ENCODE results near the gene WNT4.

- TF ChIP-seq POLR2AphosphoS5 (IDR thresholded peaks at IDR 0.05) = no peak
- TF ChIP-seq CTCF (IDR thresholded peaks at IDR 0.05) = no peak
- no peak for TF ChIP-seq EP300 (IDR thresholded peaks at IDR 0.05)
- no peak for TF ChIP-seq POLR2A (IDR thresholded peaks at IDR 0.05)
Measured at GRCh38 chr1:22075718-22076117, 67.2 kb downstream of the WNT4 start.

All from gastroesophageal sphincter (tissue), 3 donors.